Measurements from ENCODE around the gene TRIO.

Gene TRIO

DNA sequence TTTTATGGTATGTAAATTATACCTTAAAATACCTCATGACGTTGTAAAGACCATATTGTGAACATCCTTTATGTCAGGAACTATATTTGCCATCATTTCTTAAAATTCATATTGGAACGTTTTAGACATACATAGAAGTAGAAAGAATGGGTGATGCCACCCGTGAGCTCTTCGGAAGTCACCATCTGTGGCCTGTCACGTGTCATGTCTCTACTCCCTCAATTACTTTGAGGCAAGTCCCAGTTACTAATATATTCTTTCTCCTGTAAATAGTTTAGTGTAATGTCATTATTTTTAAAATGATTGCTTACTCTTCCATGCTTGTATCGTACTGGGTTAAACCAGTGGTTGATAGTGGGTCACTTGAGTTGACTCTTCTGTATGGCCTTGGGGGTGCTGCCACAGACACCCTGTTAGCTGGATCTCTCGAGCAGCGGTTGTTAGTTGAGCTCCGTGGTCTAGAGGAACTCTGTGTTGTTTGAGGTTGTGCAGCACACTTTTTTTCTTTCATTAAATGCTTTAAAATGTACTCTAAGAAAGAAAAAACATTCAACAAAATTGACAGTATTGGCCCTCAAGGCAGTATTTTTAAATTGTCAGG lies 66.2 kb downstream of the TRIO start:
- H3K4me3 ChIP-seq (ENCODE audit: control insufficient read depth, low read depth, low read length), result no peak overlapping the region
- TF ChIP-seq CTCF (conservative IDR thresholded peaks at IDR 0.05; ENCODE audit: control insufficient read depth, insufficient read depth, low read depth, low read length), result no peak
- DNase-seq (ENCODE audit: low read depth), result no peak

- DNase-seq (ENCODE audit: low read depth), result no peak
- no peak for TF ChIP-seq CTCF (conservative IDR thresholded peaks at IDR 0.05; ENCODE audit: control insufficient read depth, insufficient read depth, low read depth, low read length)
- no peak overlapping the region for H3K4me3 ChIP-seq (ENCODE audit: control insufficient read depth, low read depth, low read length)
Measured at GRCh38 chr5:14209836-14210235, 66.7 kb downstream of the TRIO start.

DNA sequence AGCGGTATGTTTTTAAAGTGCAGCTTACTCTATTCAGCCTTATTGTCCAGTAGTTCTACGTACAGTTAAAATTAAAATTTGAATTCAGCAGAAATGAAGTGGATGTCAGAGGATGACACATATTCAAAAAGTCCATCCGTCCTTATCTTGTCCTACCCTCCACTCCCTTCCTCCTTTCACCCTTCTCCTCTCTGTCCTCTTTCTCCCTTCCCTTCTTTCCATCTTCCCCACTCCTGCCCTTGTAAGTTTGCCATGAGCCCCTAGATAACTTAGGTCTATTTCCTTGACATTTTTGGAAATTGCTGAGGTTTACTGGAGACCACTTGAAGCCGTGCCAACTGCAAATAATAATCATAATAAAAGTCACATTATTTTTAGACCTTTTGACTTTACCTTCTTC lies 67.6 kb downstream of the TRIO start:
- no peak overlapping the region for H3K4me3 ChIP-seq (ENCODE audit: control insufficient read depth, low read depth, low read length)
- DNase-seq (ENCODE audit: low read depth), result no peak
- TF ChIP-seq CTCF (conservative IDR thresholded peaks at IDR 0.05; ENCODE audit: control insufficient read depth, insufficient read depth, low read depth, low read length), result no peak

GRCh38 chr5:14211818-14212803 lies 69.0 kb downstream of the TRIO start:
- DNase-seq (ENCODE audit: low read depth), result no peak
- no peak for TF ChIP-seq CTCF (conservative IDR thresholded peaks at IDR 0.05; ENCODE audit: control insufficient read depth, insufficient read depth, low read depth, low read length)
- no peak overlapping the region for H3K4me3 ChIP-seq (ENCODE audit: control insufficient read depth, low read depth, low read length)

GRCh38 chr5:14212838-14213237 lies 69.7 kb downstream of the TRIO start:
- H3K4me3 ChIP-seq (ENCODE audit: control insufficient read depth, low read depth, low read length), result no peak overlapping the region
- TF ChIP-seq CTCF (conservative IDR thresholded peaks at IDR 0.05; ENCODE audit: control insufficient read depth, insufficient read depth, low read depth, low read length), result no peak
- no peak for DNase-seq (ENCODE audit: low read depth)

- no peak overlapping the region for H3K4me3 ChIP-seq (ENCODE audit: control insufficient read depth, low read depth, low read length)
- no peak for DNase-seq (ENCODE audit: low read depth)
- no peak for TF ChIP-seq CTCF (conservative IDR thresholded peaks at IDR 0.05; ENCODE audit: control insufficient read depth, insufficient read depth, low read depth, low read length)
Measured at GRCh38 chr5:14213253-14213652, 70.1 kb downstream of the TRIO start.

Measured in fibroblast of mammary gland (primary cell).